GM12872 (cell line): ENCODE results near the gene EXOC3L4.

Experiments used
- TF ChIP-seq, protein P1 (sequence below): IDR thresholded peaks from 3 replicates; pipeline ENCODE4 v1.5.1; 2011; ENCODE audit warnings: low read depth, mild to moderate bottlenecking, low read length, moderate library complexity; ENCODE audit not compliant: insufficient read depth

EXOC3L4 gene

DNA sequence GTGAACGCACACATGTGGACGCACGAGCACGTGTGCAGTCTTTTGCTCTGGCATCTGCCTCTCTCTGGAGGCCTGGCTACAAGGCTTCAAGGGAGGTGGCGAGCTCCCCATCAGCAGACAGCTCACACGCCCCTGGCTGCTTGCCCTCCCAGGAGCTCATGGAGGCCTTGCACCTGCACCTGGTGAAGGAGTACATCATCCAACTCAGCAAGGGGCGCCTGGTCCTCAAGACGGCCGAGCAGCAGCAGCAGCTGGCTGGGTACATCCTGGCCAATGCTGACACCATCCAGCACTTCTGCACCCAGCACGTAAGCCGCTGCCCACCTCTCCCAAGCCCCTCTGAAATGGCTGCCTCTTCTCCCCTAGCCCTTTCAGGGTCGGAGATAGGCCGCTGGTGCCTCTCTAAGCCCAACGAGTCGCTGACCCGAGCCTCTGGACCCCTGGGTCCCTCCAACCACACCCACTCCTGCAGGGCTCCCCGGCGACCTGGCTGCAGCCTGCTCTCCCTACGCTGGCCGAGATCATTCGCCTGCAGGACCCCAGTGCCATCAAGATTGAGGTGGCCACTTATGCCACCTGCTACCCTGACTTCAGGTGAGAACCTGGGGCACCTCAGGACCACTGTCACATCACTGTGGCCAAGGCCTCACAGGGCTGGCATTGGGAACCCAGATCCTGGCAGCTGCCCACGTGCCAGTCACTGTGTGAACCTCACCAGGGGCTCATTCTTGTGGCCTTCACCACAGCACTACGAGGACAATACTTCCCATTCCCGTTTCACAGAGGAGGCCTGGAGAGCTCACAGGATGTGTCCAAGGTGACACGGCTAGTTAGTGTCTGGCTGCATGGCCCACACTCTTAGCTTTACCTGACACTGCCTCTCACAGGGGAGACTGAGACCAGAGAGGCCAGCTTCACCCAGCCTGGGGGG is 39.0 kb downstream of the EXOC3L4 start:
- TF ChIP-seq, protein P1, sequence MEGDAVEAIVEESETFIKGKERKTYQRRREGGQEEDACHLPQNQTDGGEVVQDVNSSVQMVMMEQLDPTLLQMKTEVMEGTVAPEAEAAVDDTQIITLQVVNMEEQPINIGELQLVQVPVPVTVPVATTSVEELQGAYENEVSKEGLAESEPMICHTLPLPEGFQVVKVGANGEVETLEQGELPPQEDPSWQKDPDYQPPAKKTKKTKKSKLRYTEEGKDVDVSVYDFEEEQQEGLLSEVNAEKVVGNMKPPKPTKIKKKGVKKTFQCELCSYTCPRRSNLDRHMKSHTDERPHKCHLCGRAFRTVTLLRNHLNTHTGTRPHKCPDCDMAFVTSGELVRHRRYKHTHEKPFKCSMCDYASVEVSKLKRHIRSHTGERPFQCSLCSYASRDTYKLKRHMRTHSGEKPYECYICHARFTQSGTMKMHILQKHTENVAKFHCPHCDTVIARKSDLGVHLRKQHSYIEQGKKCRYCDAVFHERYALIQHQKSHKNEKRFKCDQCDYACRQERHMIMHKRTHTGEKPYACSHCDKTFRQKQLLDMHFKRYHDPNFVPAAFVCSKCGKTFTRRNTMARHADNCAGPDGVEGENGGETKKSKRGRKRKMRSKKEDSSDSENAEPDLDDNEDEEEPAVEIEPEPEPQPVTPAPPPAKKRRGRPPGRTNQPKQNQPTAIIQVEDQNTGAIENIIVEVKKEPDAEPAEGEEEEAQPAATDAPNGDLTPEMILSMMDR = no peak

DNA sequence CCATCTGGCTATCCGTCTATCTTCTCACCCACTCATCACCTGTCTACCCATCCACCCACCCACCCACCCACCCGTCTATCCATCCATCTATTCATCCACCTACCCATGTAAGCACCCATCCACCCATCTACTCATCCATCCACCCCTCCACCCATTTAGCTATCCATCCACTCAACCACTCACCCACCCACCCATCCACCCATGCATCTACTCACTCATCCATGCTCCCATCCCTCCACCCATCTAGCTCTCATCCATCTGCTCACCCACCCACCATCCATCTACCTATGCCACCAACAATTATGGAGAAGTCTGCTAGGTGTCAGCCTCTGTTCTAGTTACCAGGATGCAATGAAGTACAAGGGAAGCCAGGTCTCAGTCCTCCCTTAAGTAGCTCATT is 39.9 kb downstream of the EXOC3L4 start:
- TF ChIP-seq, protein P1 = no peak

DNA sequence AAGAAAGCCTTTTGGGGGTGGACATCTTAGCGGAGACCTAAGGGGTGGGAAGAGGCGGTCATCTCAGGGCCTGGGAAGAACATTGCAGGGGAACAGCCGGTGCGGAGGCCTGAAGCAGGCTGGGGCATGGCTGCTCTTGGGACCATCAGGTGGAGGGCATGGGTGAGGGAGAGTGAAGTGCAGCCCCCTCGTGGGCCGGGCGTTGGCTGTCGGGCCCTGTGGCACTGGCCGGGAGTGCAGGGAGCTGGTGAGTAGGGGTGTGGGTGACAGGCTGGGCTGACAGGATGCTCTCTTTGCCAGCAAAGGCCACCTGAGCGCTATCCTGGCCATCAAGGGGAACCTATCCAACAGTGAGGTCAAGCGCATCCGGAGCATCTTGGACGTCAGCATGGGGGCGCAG is 40.4 kb downstream of the EXOC3L4 start:
- TF ChIP-seq, protein P1 = no peak

DNA sequence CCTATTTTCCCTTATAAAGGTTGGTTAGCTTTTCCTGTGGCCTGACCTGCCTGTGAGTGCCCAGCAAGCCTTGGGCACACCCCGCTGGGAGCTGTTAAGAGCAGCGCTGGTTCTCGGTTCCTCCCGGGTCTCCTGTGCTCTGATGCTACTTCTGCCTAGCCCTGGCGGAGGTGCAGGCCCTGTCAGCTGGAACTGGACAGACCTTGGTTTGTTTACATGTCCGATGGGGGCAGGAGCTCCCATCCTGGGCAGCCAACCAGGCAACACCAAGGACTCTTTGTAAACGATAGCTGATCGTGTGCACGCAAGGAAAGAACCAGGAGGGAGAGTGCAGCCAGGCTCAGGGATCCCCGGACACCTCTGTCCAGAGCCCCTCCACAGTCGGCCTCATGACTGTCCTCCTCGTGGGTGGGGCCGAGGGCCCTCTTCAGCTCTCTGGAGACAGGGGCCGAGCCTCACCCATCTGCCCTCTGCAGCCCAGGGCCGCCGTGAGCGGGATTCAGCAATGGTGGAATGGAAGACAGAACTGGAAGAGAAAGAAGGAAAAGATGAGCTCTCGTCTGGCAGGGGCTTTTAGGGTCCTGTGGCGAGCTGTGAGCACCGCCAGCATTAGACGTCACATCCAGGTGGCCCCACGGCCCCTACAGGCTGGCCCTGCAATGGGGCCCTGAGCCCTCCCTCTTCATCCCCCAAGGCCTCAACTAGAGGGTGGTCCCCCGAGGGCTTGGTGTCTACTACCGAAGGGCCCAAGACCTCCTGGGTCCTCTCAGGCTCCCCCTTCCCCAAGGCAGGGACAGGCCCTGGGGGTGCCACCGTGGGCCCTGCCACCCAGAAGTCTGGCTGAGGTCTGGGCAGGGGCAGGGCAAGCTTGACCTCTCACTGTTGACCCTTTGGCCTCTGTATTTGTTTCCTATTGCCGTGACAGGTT is 41.1 kb downstream of the EXOC3L4 start:
- TF ChIP-seq, protein P1 = no peak

DNA sequence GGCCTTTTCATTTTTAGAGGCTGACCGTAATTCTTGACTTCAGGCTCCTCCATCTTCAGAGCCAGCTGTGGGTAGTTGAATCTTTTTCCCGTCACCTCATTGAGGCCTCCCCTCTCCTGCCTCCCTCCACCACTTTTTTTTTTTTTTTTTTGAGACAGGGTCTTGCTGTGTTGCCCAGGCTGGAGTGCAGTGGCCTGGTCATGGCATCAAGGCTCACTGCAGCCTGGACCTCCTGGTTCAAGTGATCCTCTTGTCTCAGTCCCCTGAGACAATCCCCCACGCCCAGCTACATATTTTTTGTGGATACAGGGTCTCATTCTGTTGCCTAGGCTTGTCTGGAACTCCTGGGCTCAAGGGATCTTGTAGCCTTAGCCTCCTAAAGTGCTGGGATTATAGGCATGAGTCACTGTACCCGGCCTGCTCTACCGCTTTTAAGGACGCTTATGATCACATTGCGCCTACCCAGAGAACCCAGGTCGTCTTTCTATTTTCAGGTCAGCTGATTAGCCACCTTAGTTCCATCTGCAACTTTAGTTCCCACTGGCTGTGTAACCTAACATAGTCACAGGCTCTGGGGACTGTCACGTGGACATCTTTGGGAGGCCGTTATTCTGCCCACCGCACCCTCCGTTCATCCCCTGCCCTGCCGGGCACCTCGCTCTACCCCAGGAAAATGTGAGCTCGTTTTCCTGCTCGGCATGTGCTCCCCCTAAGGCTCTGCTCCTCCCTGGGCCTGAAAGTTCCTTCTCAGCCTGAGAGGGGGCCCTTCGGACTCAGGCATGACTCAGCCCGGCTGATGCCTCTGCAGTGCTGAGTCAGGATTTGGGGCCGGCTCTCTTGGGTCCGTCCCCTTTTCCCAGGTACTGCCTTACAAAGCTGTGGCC is 42.1 kb downstream of the EXOC3L4 start:
- TF ChIP-seq, protein P1 = no peak

DNA sequence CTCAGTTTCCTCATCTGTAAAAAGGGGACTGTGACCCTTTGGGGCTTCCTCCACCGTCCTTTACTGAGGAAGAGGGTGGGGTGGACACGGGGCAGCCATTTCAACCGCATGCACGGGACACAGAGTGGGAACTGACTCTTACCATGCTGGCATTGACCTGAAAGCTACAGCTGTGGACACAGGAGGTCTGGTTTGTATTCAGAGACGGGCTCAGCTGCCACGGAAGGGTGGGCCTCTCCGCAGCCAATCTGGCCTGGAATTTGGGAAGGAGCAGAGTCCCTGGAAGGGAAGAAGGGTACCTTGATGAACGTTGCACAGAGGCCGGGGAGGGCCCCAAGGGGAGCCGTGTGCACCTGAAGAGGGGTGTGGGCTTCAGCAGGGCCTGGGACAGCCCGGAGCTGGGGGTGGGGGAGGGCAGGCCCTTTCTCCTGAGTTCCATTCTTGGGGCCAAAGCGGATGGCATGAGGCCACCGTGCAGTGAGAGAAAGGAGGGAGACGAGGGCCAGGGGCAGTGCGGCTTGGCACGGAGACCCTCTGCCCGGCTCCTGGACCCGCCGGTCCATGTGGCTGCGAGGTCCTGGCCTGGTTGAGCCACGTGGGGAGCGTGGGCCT is 43.3 kb downstream of the EXOC3L4 start:
- TF ChIP-seq, protein P1 = no peak
